Activated T-cell treated with anti-CD3 and anti-CD28 coated beads for 24 hours (primary cell): ENCODE measurements around the gene MYO1E.

Experiments
- DNase-seq: peaks from one replicate; pipeline ENCODE4 v3.0.0-alpha.2; 2020; ENCODE audit warnings: low read depth

MYO1E gene

GRCh38 chr15:59227021-59227420 lies 145.7 kb downstream of the MYO1E start:
- DNase-seq, result no peak

GRCh38 chr15:59224474-59224873 lies 148.2 kb downstream of the MYO1E start:
- DNase-seq, result no peak

GRCh38 chr15:59223736-59224135 lies 148.9 kb downstream of the MYO1E start:
- no peak for DNase-seq

- DNase-seq, result no peak
Measured at GRCh38 chr15:59222906-59223550, 149.6 kb downstream of the MYO1E start.

- no peak for DNase-seq
Measured at GRCh38 chr15:59221511-59222505, 150.9 kb downstream of the MYO1E start.

- no peak for DNase-seq
Measured at GRCh38 chr15:59218710-59219109, 154.0 kb downstream of the MYO1E start.

GRCh38 chr15:59217876-59218498 lies 154.7 kb downstream of the MYO1E start:
- no peak for DNase-seq

GRCh38 chr15:59216911-59217310 lies 155.8 kb downstream of the MYO1E start:
- no peak for DNase-seq

GRCh38 chr15:59210186-59210585 lies 162.5 kb downstream of the MYO1E start:
- DNase-seq, result no peak

GRCh38 chr15:59208613-59209249 lies 163.9 kb downstream of the MYO1E start:
- no peak for DNase-seq

- DNase-seq, result no peak
Measured at GRCh38 chr15:59206623-59207183, 166.0 kb downstream of the MYO1E start, which contains the start of gene LDHAL6B. LDHAL6B (plus strand) TSS chr15:59206843; CDS start chr15:59206941, 98 bp downstream.

GRCh38 chr15:59205839-59206622 lies 166.6 kb downstream of the MYO1E start:
- DNase-seq, result no peak

GRCh38 chr15:59203657-59204056 lies 169.0 kb downstream of the MYO1E start:
- no peak for DNase-seq

- DNase-seq, result no peak
Measured at GRCh38 chr15:59203008-59203407, 169.7 kb downstream of the MYO1E start.

- no peak for DNase-seq
Measured at GRCh38 chr15:59200560-59200959, 172.1 kb downstream of the MYO1E start.

GRCh38 chr15:59199626-59200465 lies 172.8 kb downstream of the MYO1E start:
- no peak for DNase-seq

GRCh38 chr15:59197454-59197853 lies 175.2 kb downstream of the MYO1E start:
- no peak for DNase-seq

- DNase-seq, result no peak
Measured at GRCh38 chr15:59196416-59196815, 176.3 kb downstream of the MYO1E start.

- no peak for DNase-seq
Measured at GRCh38 chr15:59194639-59195325, 177.9 kb downstream of the MYO1E start.
